ENCODE results near the gene CTR9.
A peak's percentile ranks its signal among the peaks of the same experiment; 100 is the strongest.

CTR9 gene

GRCh38 chr11:10743354-10744000 is 7.6 kb upstream of the CTR9 start:
- peak; percentile 58 for DNase-seq

GRCh38 chr11:10744206-10744605 is 6.8 kb upstream of the CTR9 start:
- no peak for DNase-seq

GRCh38 chr11:10746871-10747270 is 4.2 kb upstream of the CTR9 start:
- no peak for DNase-seq

GRCh38 chr11:10747733-10748132 is 3.3 kb upstream of the CTR9 start:
- DNase-seq = no peak

- no peak for DNase-seq
Observed at GRCh38 chr11:10749476-10749875, 1.6 kb upstream of the CTR9 start.

- no peak for DNase-seq
Observed at GRCh38 chr11:10751581-10751940, 515 bp downstream of the CTR9 start.

- no peak for DNase-seq
Observed at GRCh38 chr11:10752061-10752460, 1.0 kb downstream of the CTR9 start.

GRCh38 chr11:10752486-10752885 is 1.4 kb downstream of the CTR9 start:
- DNase-seq = no peak

GRCh38 chr11:10758957-10759356 is 7.9 kb downstream of the CTR9 start:
- no peak for DNase-seq

- DNase-seq = no peak
Observed at GRCh38 chr11:10761085-10761698, 10.1 kb downstream of the CTR9 start.

GRCh38 chr11:10762185-10762584 is 11.1 kb downstream of the CTR9 start:
- no peak for DNase-seq

GRCh38 chr11:10762913-10763421 is 11.9 kb downstream of the CTR9 start:
- no peak for DNase-seq

- DNase-seq = no peak
Observed at GRCh38 chr11:10763766-10764165, 12.7 kb downstream of the CTR9 start.

- DNase-seq = no peak
Observed at GRCh38 chr11:10764412-10764811, 13.4 kb downstream of the CTR9 start.

- DNase-seq = no peak
Observed at GRCh38 chr11:10770626-10771254, 19.7 kb downstream of the CTR9 start.

- DNase-seq = no peak
Observed at GRCh38 chr11:10771457-10771856, 20.4 kb downstream of the CTR9 start.

- DNase-seq = no peak
Observed at GRCh38 chr11:10774811-10775210, 23.8 kb downstream of the CTR9 start.

GRCh38 chr11:10777393-10777793 is 26.3 kb downstream of the CTR9 start:
- DNase-seq = no peak

GRCh38 chr11:10777806-10778205 is 26.8 kb downstream of the CTR9 start:
- DNase-seq = no peak

- DNase-seq = no peak
Observed at GRCh38 chr11:10778217-10778970, 27.3 kb downstream of the CTR9 start.

GRCh38 chr11:10779086-10779485 is 28.0 kb downstream of the CTR9 start:
- DNase-seq = no peak

GRCh38 chr11:10780040-10780439 is 29.0 kb downstream of the CTR9 start:
- DNase-seq = no peak
